ENCODE results near the gene PNKD.
A peak's percentile ranks its signal among the peaks of the same experiment; 100 is the strongest.

PNKD gene

GRCh38 chr2:218320704-218321336 is 50.5 kb downstream of the PNKD start:
- no peak for DNase-seq

- peak; percentile 91 for DNase-seq
Observed at GRCh38 chr2:218322768-218323525, 52.6 kb downstream of the PNKD start.

DNA sequence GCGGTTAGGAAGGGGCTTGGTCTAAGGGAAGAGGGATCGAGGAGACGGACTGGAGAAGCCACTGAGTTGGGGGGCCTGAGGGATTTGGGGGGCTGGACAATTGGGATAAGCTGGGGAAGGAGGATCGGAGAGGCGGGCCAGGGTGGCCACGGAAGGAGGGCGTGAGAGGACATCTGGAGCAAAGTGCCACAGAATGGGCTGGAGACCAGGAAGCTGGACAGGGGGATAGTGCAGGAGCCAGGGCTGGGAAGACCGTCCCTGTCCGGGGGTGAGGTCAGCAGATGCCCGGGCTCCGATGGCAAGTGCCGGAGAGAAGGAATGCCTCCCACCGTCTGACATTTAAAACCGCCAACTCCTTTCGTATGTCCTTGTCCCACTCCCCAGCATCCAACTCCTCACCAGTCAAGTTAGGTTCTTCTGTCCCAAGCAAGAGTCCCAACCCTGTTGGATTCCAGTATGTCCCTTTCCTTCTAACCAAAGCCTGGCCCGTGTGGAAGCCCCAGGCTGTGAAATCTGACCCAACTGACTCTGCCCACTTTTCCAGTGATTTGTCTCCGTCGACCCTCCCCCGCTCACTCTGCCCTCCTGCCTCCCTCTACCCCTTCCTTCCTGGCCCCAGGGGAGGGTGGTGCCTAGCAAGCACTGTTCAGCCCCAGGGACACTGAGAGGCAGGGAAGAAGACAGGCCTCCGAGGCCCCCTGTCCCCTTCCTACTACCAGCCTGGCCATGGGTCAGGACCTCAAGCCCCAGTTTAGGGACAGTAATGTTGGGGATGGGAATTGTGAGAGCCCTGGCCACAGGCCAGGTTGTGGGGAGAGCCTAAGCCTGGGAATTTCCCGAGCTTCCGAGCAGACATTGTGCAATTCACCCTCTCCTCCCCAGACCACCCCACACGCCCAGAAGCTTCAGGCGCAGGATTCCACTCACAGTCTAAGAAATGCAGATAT is 53.5 kb downstream of the PNKD start:
- DNase-seq = peak; percentile 50

GRCh38 chr2:218325566-218326160 is 55.3 kb downstream of the PNKD start:
- DNase-seq = no peak

GRCh38 chr2:218326315-218326714 is 56.0 kb downstream of the PNKD start:
- DNase-seq = no peak

- DNase-seq = no peak
Observed at GRCh38 chr2:218327451-218328210, 57.3 kb downstream of the PNKD start.

DNA sequence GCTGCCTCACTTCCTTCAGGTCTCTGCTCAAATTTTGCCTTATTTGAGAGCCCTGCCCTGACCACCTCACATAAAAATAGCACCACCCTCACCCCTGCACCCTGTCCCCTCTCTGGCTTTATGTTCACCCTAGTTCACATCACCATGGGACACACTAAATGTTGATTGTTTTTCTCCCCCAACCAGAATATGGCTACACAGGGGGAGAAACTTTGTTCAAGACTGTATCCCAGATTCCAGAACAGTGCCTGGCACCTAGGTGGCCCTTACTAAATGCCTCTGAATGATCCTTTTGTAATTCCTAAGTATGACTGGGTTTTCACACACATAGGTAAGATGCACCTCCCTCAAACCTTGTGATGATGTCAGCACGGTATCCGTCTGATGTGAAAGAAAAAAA is 58.0 kb downstream of the PNKD start:
- no peak for DNase-seq

DNA sequence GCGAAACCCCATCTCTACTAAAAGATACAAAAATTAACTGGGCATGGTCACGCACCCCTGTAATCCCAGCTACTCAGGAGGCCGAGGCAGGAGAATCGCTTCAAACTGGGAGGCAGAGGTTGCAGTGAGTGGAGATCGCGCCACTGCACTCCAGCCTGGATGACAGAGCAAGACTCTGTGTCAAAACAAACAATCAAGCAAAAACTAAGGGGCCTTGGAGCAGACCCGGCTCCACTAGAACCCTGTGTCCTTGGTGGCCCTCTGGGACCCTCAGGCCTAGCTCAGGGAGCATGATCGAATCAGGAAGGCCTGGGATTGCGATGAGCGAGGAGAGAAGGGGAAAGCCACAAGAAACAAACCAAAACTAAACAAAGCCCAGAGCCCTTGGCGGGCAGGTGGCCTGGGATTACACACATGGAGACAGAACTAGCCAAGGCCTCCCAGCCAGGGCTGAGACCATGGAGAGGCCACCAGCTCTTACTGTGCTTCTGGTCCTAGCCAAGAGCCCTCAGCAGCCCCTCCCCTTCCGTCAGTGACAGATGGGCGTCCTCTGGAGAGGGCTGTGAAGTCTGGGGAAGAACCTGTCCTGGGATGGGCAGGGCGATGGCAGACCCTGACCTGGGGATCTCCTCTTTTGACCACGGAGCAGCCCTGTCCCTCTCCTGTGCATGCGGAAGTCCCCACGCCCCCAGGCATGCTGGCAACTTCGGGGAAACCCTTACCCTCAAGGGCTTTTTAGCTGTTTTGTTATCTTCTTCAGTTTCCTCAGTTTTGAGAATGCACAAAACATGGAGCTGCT is 58.9 kb downstream of the PNKD start:
- DNase-seq = peak; percentile 44

- DNase-seq = no peak
Observed at GRCh38 chr2:218329826-218330593, 59.7 kb downstream of the PNKD start.

- no peak for DNase-seq
Observed at GRCh38 chr2:218331745-218332144, 61.4 kb downstream of the PNKD start.

GRCh38 chr2:218332288-218332687 is 62.0 kb downstream of the PNKD start:
- peak; percentile 77 for DNase-seq

GRCh38 chr2:218332920-218333645 is 62.8 kb downstream of the PNKD start:
- DNase-seq = no peak

- no peak for DNase-seq
Observed at GRCh38 chr2:218334531-218334930, 64.2 kb downstream of the PNKD start.

- no peak for DNase-seq
Observed at GRCh38 chr2:218340656-218341055, 70.3 kb downstream of the PNKD start.

GRCh38 chr2:218341381-218341780 is 71.1 kb downstream of the PNKD start:
- DNase-seq = no peak

GRCh38 chr2:218342837-218343236 is 72.5 kb downstream of the PNKD start:
- DNase-seq = no peak

DNA sequence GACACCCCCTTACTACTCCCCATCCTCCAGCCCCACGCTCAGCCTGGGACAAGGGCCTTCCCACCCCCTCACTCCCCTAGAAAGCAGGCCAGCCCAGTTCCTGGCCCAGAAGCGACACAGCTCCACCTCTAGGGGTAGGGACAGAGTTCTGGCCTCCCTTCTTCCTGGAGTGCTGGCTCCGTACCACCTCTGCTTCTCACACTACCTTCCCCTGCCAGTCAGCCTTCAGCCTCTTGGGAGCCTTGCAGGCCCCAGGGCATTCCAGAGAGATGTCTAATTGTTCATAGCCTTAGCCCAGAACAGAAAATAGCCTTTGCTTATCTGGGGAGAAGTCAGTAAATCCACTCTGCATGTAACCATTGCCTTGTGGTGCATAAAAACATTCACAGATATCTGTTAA is 73.3 kb downstream of the PNKD start:
- no peak for DNase-seq

DNA sequence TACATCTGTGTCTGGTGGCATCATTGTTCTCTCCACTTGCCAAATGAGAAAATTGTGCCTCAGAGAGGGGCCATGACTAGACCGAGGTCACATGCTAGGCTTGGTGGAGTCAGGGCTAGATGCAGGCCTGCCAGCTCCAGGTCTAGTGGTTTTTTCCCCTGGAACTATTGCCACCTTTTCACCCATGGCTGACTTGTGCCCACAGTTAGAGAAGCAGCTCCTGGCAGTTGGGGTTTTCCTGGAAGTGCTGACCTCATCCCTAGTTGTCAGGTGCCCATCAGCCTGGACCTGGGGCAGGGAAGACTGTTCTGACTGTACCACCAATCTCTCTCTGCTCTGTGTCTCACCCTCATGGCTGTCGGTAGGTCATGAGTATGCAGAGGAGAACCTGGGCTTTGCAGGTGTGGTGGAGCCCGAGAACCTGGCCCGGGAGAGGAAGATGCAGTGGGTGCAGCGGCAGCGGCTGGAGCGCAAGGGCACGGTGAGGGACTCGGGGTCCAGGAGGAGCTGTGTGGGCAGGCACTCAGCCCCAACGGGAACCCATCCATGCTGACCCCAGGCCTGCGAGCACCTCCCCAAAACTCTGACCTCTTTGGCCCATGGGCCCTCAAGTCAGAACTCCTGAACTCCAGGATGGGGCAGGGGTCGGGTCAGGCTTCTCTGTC is 73.9 kb downstream of the PNKD start:
- no peak for DNase-seq

- no peak for DNase-seq
Observed at GRCh38 chr2:218344755-218345417, 74.6 kb downstream of the PNKD start.

All from NCI-H82 (cell line).